HCT116 (cell line): ENCODE measurements around the gene CWC15. TPM values are rescaled to one million over a fixed set of nuclear protein-coding genes. Genes with fewer than 3 reads are reported as not detected.

Source experiments
- ATAC-seq: fragments of 200-7000 bp; cut with Tn5 transposase; 2 replicates; pipeline ENCODE4 v1.9.1; 2020; ENCODE audit warnings: mild to moderate bottlenecking, moderate library complexity
- BruUV-seq: library from RNA; stranded (reverse); fragments of 400-500 nt; replicated peaks from 2 replicates; lab custom pipeline; 2021; lab: Mats Ljungman, UMichigan
- CTCF ChIA-PET: fragments of 300-600 bp; sonication (Branson Sonifier 250); formaldehyde crosslinking; loops from one replicate; lab custom pipeline; 2021; ENCODE audit warnings: antibody characterized with exemption; lab: Charles Lee
- POLR2A ChIA-PET: fragments of 300-600, 350-600 bp; sonication (Branson Sonifier 250); formaldehyde crosslinking; loops from one replicate; lab custom pipeline; 2021; ENCODE audit warnings: antibody characterized with exemption; lab: Charles Lee
- RAD21 ChIA-PET, 2 experiments: fragments of 300-600 bp; sonication (Branson Sonifier 250); formaldehyde crosslinking; loops; one replicate each; lab custom pipeline; 2023; ENCODE audit warnings: low total read pairs in 2 of 2; ENCODE audit not compliant: uncharacterized antibody in 2 of 2, unreplicated experiment in 2 of 2, low non-redundant PET in 1 of 2; lab: Charles Lee
- DNase-seq: peaks from one replicate; pipeline ENCODE4 v3.0.0-alpha.2; 2010; ENCODE audit warnings: low read depth, low spot score
- H2AFZ ChIP-seq: fragments of 200-600 bp; shearing (Covaris generic), sonication (generic); 2 replicates; pipeline ENCODE4 v1.6.1; 2017; ENCODE audit warnings: low read depth, mixed run types, mixed read lengths, antibody characterized with exemption, low read length; ENCODE audit not compliant: poor library complexity, severe bottlenecking
- H3K27ac ChIP-seq: 2 replicates; pipeline ENCODE4 v1.5.1; 2012; ENCODE audit warnings: low read depth, low read length
- H3K27me3 ChIP-seq: fragments of 200-600 bp; sonication (generic); 2 replicates; pipeline ENCODE4 v1.6.1; 2016; ENCODE audit warnings: mixed run types, low read length, mixed read lengths; ENCODE audit not compliant: insufficient read depth
- H3K36me3 ChIP-seq, 2 experiments: fragments of 200-500 bp in 1 of 2; fragments of 200-600 bp in 1 of 2; sonication (Bioruptor generic) in 1 of 2; sonication (generic) in 1 of 2; 2 replicates each; pipeline versions ENCODE4 v1.5.1 to v1.6.1; 2014 to 2016; ENCODE audit warnings: low read length in 2 of 2, inconsistent platforms in 1 of 2, mixed read lengths in 1 of 2, mixed run types in 1 of 2; ENCODE audit not compliant: insufficient read depth in 2 of 2, control insufficient read depth in 1 of 2
- H3K4me1 ChIP-seq, 2 experiments: fragments of 200-600 bp in 1 of 2; sonication (generic) in 1 of 2; 2 replicates each; pipeline versions ENCODE4 v1.5.1 to v1.6.1; 2012 to 2017; ENCODE audit warnings: low read length in 2 of 2, inconsistent platforms in 1 of 2, mild to moderate bottlenecking in 1 of 2, mixed read lengths in 1 of 2, mixed run types in 1 of 2, moderate library complexity in 1 of 2; ENCODE audit not compliant: insufficient read depth in 2 of 2, control insufficient read depth in 1 of 2
- H3K4me2 ChIP-seq: fragments of 200-600 bp; sonication (generic); 2 replicates; pipeline ENCODE4 v1.6.1; 2017; ENCODE audit warnings: mixed run types, low read length, mixed read lengths
- H3K4me3 ChIP-seq, 2 experiments: fragments of 200-600 bp in 1 of 2; sonication (generic) in 1 of 2; replicated peaks in 1 of 2; 2 replicates each; pipeline ENCODE4 v1.5.1; 2011 to 2016; ENCODE audit warnings: low read length in 2 of 2, control low read depth in 1 of 2, low read depth in 1 of 2, mild to moderate bottlenecking in 1 of 2, mixed read lengths in 1 of 2, mixed run types in 1 of 2
- H3K79me2 ChIP-seq: fragments of 200-600 bp; sonication (generic); 2 replicates; pipeline ENCODE4 v1.6.1; 2017; ENCODE audit warnings: mild to moderate bottlenecking, mixed run types, low read length, moderate library complexity, mixed read lengths; ENCODE audit not compliant: insufficient read depth
- H3K9ac ChIP-seq: fragments of 200-600 bp; sonication (generic); 2 replicates; pipeline ENCODE4 v1.6.1; 2016; ENCODE audit warnings: low read length, mixed read lengths
- H3K9me2 ChIP-seq: fragments of 200-600 bp; sonication (generic), shearing (Covaris generic); 2 replicates; pipeline ENCODE4 v1.6.1; 2017; ENCODE audit warnings: mixed run types, mild to moderate bottlenecking, moderate library complexity; ENCODE audit not compliant: insufficient read depth
- H3K9me3 ChIP-seq, 2 experiments: fragments of 200-500 bp in 1 of 2; fragments of 200-600 bp in 1 of 2; sonication (Bioruptor generic) in 1 of 2; sonication (generic) in 1 of 2; 2 replicates each; pipeline ENCODE4 v1.6.1; 2014 to 2017; ENCODE audit warnings: low read length in 2 of 2, mixed read lengths in 2 of 2, inconsistent platforms in 1 of 2, low read depth in 1 of 2, mild to moderate bottlenecking in 1 of 2, mixed run types in 1 of 2, moderate library complexity in 1 of 2; ENCODE audit not compliant: control insufficient read depth in 1 of 2, insufficient read depth in 1 of 2
- H4K20me1 ChIP-seq: fragments of 200-600 bp; sonication (generic), shearing (Covaris generic); 2 replicates; pipeline ENCODE4 v1.6.1; 2017; ENCODE audit warnings: mixed run types, mild to moderate bottlenecking, moderate library complexity; ENCODE audit not compliant: insufficient read depth
- CBX3 ChIP-seq: IDR thresholded peaks from 2 replicates; pipeline ENCODE4 v1.6.1; 2012; ENCODE audit warnings: low read depth
- CEBPB ChIP-seq: IDR thresholded peaks from 2 replicates; pipeline ENCODE4 v1.6.1; 2012; ENCODE audit warnings: low read depth
- EZH2 ChIP-seq: fragments of 200-600 bp; sonication (generic); IDR thresholded peaks from 2 replicates; pipeline ENCODE4 v1.6.1; 2017; ENCODE audit warnings: antibody characterized with exemption, mixed run types
- EZH2phosphoT487 ChIP-seq: fragments of 200-600 bp; IDR thresholded peaks from 2 replicates; pipeline ENCODE4 v1.6.1; 2018; ENCODE audit warnings: antibody characterized with exemption, borderline replicate concordance
- POLR2A ChIP-seq: IDR thresholded peaks from 2 replicates; pipeline ENCODE4 v1.7.0; 2011; ENCODE audit warnings: borderline replicate concordance; ENCODE audit not compliant: insufficient read depth, insufficient read length; ENCODE audit errors: extremely low read depth
- POLR2AphosphoS5 ChIP-seq: IDR thresholded peaks from 2 replicates; pipeline ENCODE4 v1.6.1; 2011; ENCODE audit warnings: mild to moderate bottlenecking, low read depth, low read length, moderate library complexity
- RAD21 ChIP-seq: IDR thresholded peaks from 2 replicates; pipeline ENCODE4 v1.6.1; 2012; ENCODE audit warnings: low read depth, mild to moderate bottlenecking
- SRF ChIP-seq: IDR thresholded peaks from 2 replicates; pipeline ENCODE4 v1.6.1; 2012; ENCODE audit warnings: low read depth
- YY1 ChIP-seq: IDR thresholded peaks from 2 replicates; pipeline ENCODE4 v1.6.1; 2011; ENCODE audit warnings: low read length, low read depth, moderate library complexity, mild to moderate bottlenecking; ENCODE audit not compliant: insufficient replicate concordance; ENCODE audit errors: extremely low read depth
- intact Hi-C: fragments of 100-400 bp; cut with micrococcal nuclease; formaldehyde crosslinking; loops from 2 replicates; pipeline ENCODE4 v1.10.0; 2022
- total RNA-seq: library from RNA; stranded (reverse); gene quantifications from one replicate; pipeline ENCODE4 v1.2.1, GENCODE V29; 2021; ENCODE audit not compliant: unreplicated experiment
- TF ChIP-seq, protein P1 (sequence below): IDR thresholded peaks from 2 replicates; pipeline ENCODE4 v1.6.1; 2011; ENCODE audit warnings: mild to moderate bottlenecking, low read length, moderate library complexity; ENCODE audit not compliant: insufficient replicate concordance; ENCODE audit errors: extremely low read depth
- TF ChIP-seq, protein P2 (sequence below): IDR thresholded peaks from 2 replicates; pipeline ENCODE4 v1.6.1; 2012; ENCODE audit warnings: low read depth

Gene CWC15
- total RNA-seq, 1 experiment from 2014 or later: 47.6 TPM

DNA sequence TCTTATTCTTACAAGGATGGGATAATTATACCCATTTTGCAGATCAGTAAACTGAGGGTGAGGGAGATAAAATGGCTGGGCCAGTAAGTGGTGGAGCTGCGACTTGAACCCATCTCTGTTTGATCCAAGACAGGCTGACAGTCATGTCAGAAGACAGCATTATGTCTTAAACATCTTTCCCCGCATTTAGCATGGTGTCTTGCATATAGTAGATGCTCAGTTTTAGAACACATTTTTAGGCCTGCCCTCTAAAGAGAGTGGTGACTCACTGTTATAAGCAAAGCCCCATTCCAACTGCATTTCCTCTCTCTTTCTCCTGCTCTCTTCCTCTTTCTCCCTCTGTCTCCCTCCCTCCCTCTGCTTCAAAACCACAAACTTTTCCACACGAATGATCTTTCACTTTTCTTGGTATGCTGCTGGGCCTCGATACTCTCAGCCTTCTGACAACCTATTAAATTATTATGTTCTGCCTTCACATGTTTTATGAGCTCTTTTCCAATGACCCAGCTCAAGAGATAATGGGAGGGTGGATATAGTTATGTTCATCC lies 25.2 kb downstream of the CWC15 start:
- Histone ChIP-seq H3K4me3 (no peak overlapping the region), H3K9me3 (no peaks in the 10 kb centered on the region), H3K79me2 (no peaks in the 10 kb centered on the region), H2AFZ (no peak overlapping the region), H3K27me3 (no peaks in the 10 kb centered on the region), H3K4me2 (no peak overlapping the region), H4K20me1 (no peaks in the 10 kb centered on the region), H3K36me3 (no peaks in the 10 kb centered on the region), H3K9me2 (no peaks in the 10 kb centered on the region), H3K4me1 (no peaks in the 10 kb centered on the region), H3K9ac (no peak overlapping the region), H3K27ac (no peak overlapping the region)
- DNase-seq: no peak
- no peak for ATAC-seq
- POLR2A ChIA-PET: no interaction called here
- RAD21 ChIA-PET: no interaction called here
- intact Hi-C loops: no loop called here
- TF ChIP-seq EZH2phosphoT487 (no peak), POLR2AphosphoS5 (no peak), POLR2A (no peak), CEBPB (no peak), RAD21 (no peak), EZH2 (no peak), SRF (no peak), CBX3 (no peak), YY1 (no peak)
- TF ChIP-seq, protein P1, sequence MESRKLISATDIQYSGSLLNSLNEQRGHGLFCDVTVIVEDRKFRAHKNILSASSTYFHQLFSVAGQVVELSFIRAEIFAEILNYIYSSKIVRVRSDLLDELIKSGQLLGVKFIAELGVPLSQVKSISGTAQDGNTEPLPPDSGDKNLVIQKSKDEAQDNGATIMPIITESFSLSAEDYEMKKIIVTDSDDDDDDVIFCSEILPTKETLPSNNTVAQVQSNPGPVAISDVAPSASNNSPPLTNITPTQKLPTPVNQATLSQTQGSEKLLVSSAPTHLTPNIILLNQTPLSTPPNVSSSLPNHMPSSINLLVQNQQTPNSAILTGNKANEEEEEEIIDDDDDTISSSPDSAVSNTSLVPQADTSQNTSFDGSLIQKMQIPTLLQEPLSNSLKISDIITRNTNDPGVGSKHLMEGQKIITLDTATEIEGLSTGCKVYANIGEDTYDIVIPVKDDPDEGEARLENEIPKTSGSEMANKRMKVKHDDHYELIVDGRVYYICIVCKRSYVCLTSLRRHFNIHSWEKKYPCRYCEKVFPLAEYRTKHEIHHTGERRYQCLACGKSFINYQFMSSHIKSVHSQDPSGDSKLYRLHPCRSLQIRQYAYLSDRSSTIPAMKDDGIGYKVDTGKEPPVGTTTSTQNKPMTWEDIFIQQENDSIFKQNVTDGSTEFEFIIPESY: no peak
- TF ChIP-seq, protein P2, sequence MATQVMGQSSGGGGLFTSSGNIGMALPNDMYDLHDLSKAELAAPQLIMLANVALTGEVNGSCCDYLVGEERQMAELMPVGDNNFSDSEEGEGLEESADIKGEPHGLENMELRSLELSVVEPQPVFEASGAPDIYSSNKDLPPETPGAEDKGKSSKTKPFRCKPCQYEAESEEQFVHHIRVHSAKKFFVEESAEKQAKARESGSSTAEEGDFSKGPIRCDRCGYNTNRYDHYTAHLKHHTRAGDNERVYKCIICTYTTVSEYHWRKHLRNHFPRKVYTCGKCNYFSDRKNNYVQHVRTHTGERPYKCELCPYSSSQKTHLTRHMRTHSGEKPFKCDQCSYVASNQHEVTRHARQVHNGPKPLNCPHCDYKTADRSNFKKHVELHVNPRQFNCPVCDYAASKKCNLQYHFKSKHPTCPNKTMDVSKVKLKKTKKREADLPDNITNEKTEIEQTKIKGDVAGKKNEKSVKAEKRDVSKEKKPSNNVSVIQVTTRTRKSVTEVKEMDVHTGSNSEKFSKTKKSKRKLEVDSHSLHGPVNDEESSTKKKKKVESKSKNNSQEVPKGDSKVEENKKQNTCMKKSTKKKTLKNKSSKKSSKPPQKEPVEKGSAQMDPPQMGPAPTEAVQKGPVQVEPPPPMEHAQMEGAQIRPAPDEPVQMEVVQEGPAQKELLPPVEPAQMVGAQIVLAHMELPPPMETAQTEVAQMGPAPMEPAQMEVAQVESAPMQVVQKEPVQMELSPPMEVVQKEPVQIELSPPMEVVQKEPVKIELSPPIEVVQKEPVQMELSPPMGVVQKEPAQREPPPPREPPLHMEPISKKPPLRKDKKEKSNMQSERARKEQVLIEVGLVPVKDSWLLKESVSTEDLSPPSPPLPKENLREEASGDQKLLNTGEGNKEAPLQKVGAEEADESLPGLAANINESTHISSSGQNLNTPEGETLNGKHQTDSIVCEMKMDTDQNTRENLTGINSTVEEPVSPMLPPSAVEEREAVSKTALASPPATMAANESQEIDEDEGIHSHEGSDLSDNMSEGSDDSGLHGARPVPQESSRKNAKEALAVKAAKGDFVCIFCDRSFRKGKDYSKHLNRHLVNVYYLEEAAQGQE: no peak
- CTCF ChIA-PET: no interaction called here
- BruUV-seq: no TSS peak
